ENCODE data around the gene COX7A1. TPM values are rescaled to one million over a fixed set of nuclear protein-coding genes. Genes with fewer than 3 reads are reported as not detected.
"Not testable (repeated sequence)": the region's sequence is repeated elsewhere in the genome, so short reads cannot be mapped to it uniquely, and the experiment has no call there.

COX7A1 gene
- total RNA-seq, 2 donors from 2014 or later: 6.3 to 41.0 TPM

DNA sequence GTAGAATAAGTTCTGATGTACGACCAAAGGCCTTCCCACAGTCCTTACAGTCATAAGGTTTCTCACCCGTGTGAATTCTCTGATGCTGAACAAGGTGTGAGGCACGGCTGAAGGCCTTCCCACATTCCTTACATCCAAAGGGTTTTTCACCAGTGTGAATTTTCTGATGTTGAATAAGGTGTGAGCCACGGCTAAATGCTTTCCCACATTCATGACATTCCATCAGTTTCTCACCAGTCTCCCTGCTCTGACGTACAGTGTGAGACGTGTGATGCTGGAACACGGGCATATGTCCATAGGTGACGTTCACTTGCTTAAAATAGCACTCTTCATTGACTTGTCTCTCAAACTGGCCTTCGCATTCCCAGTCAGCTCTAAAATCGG, 31.0 kb upstream of the COX7A1 start:
- H3K27ac ChIP-seq: peak overlapping the region; percentile 34 to 45
- H3K9me3 ChIP-seq: no peaks in the 10 kb centered on the region
- TF ChIP-seq, protein P1, sequence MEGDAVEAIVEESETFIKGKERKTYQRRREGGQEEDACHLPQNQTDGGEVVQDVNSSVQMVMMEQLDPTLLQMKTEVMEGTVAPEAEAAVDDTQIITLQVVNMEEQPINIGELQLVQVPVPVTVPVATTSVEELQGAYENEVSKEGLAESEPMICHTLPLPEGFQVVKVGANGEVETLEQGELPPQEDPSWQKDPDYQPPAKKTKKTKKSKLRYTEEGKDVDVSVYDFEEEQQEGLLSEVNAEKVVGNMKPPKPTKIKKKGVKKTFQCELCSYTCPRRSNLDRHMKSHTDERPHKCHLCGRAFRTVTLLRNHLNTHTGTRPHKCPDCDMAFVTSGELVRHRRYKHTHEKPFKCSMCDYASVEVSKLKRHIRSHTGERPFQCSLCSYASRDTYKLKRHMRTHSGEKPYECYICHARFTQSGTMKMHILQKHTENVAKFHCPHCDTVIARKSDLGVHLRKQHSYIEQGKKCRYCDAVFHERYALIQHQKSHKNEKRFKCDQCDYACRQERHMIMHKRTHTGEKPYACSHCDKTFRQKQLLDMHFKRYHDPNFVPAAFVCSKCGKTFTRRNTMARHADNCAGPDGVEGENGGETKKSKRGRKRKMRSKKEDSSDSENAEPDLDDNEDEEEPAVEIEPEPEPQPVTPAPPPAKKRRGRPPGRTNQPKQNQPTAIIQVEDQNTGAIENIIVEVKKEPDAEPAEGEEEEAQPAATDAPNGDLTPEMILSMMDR (IDR thresholded peaks at IDR 0.05): no peak
- peaks cover 6% of the 10 kb centered on the region for H3K36me3 ChIP-seq
- H3K27me3 ChIP-seq (replicated peaks; ENCODE audit: insufficient read depth): no peaks in the 10 kb centered on the region
- H3K4me3 ChIP-seq: no peak overlapping the region
- DNase-seq (ENCODE audit: low spot score) (no peak), ATAC-seq (ENCODE audit: insufficient number of reproducible peaks, low FRiP score, low read depth) (no peak)
- H3K4me1 ChIP-seq (ENCODE audit: control insufficient read depth in 1 of 2, low read depth in 2 of 2): peaks cover 0 to 6% of the 10 kb centered on the region in 2 donors

DNA sequence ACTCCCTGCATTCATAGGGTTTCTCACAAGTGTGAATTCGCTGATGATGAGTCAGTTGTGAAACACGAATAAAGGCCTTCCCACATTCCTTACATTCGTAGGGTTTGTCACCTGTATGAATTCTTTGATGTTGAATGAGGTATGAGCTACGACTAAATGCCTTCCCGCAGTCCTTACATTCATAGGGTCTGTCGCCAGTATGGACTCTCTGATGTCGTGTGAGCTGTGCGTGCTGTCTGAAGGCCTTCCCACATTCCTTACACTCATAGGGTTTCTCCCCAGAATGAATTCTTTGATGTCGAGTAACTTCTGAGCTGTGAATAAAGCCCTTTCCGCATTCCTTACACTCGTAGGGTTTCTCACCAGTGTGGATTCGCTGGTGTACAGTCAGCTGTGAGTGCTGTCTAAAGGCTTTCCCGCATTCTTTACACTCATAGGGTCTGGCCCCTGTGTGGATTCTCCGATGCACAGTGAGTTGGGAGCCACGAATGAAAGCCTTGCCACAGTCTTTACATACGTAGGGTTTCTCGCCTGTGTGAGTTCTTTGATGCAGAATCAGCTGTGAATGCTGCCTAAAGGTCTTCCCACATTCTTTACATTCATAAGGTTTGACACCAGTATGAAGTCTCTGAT, 30.5 kb upstream of the COX7A1 start:
- peaks cover 0 to 6% of the 10 kb centered on the region in 2 donors for H3K4me1 ChIP-seq (ENCODE audit: control insufficient read depth in 1 of 2, low read depth in 2 of 2)
- DNase-seq (ENCODE audit: low spot score) (no peak), ATAC-seq (ENCODE audit: insufficient number of reproducible peaks, low FRiP score, low read depth) (no peak)
- peak overlapping the region; percentile 34 to 45 for H3K27ac ChIP-seq
- no peaks in the 10 kb centered on the region for H3K27me3 ChIP-seq (replicated peaks; ENCODE audit: insufficient read depth)
- no peak overlapping the region for H3K4me3 ChIP-seq
- no peaks in the 10 kb centered on the region for H3K9me3 ChIP-seq
- H3K36me3 ChIP-seq: peaks cover 6% of the 10 kb centered on the region
- TF ChIP-seq, protein P1 (IDR thresholded peaks at IDR 0.05): no peak

DNA sequence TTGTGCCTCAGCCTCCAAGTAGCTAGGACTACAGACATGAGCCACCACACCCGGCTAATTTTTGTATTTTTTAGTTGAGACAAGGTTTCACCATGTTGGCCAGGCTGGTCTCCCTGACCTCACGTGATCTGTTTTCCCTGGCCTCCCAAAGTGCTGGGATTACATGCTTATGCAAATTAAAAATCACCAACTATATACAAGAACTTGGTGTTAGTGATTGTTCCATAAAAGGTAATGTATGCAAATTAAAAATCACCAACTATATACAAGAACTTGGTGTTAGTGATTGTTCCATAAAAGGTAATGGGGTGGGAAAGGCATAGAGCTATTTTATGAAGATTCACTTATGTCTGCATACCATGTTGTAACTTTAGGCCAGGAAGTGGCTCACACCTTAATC, 26.8 kb upstream of the COX7A1 start:
- DNase-seq (ENCODE audit: low spot score); ATAC-seq (ENCODE audit: insufficient number of reproducible peaks, low FRiP score, low read depth); H3K4me3 ChIP-seq; H3K27ac ChIP-seq; H3K27me3 ChIP-seq (replicated peaks; ENCODE audit: insufficient read depth); H3K36me3 ChIP-seq; H3K4me1 ChIP-seq (ENCODE audit: control insufficient read depth in 1 of 2, low read depth in 2 of 2); H3K9me3 ChIP-seq: not testable (repeated sequence)

DNA sequence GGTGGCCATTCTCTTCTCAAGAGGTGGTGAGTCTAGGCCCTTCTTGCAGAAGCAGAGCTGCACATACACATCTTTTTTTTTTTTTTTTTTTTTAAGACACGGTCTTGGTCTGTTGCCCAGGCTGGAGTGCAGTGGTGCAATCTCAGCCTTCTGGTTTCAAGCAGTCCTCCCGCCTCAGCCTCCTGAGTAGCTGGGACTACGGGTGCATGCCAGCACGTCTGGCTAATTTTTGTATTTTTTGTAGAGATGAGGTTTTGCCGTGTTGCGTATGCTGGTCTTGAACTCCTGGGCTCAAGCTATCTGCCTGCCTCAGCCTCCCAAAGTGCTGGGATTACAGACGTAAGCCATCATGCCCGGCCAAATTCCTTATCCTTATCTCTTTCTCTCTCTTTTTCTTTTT, 21.6 kb upstream of the COX7A1 start:
- not testable (repeated sequence) for ATAC-seq (ENCODE audit: insufficient number of reproducible peaks, low FRiP score, low read depth); H3K36me3 ChIP-seq; DNase-seq (ENCODE audit: low spot score); H3K4me3 ChIP-seq; H3K9me3 ChIP-seq; H3K27ac ChIP-seq; H3K27me3 ChIP-seq (replicated peaks; ENCODE audit: insufficient read depth)
- H3K4me1 ChIP-seq (ENCODE audit: control insufficient read depth in 1 of 2, low read depth in 2 of 2): peaks cover 0 to 13% of the 10 kb centered on the region in 2 donors

DNA sequence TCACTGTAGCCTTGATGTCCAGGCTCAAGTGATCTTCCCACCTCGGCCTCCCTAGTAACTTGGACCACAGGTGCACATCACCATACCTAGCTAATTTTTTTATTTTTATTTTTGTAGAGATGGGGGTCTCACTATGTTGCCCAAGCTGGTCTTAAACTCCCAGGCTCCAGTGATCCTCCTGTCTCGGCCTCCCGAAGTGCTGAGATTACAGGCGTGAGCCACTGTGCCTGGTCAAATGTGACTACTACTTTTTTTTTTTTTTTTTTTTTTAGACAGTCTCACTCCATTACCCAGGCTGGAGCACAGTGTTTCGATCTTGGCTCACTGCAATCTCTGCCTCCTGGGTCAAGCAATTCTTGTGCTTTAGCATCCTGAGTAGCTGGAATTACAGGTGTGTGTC, 20.6 kb upstream of the COX7A1 start:
- DNase-seq (ENCODE audit: low spot score): no peak

DNA sequence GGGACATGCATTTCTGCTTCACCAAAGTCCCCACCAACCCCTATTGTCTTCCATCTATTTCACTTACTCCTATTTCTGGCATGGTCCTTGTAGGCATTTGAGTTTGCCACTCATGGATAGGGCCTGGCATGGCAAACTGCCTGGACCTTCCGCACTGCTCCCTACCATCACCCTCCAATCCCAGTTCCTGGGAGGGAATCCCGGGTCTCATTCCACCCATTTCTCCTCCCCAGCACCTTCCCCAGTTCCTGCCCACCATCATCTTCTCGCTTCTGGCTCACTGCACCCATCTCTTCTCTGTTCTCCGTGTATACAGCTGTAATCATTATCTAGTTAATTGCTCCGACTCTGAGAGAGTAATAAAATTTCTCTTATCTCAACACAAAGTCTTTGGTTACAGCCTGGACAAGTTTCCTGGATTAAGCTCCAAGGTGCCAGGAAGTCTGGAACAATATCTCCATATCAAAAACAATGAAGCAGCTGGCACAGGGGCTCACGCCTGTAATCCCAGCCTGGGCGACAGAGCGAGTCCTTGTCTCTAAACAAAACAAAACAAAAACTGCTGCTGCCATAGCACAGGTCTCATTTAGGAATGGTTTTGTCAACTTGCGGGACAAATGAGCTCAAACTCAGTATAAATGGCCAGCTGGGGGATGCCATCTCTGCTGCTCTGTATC, 17.0 kb upstream of the COX7A1 start:
- Histone ChIP-seq H3K36me3 (no peaks in the 10 kb centered on the region), H3K27me3 (replicated peaks; ENCODE audit: insufficient read depth) (no peaks in the 10 kb centered on the region), H3K9me3 (no peaks in the 10 kb centered on the region), H3K4me3 (peak overlapping the region; percentile 5), H3K4me1 (ENCODE audit: control insufficient read depth in 1 of 2, low read depth in 2 of 2) (peaks cover 0 to 16% of the 10 kb centered on the region in 2 donors), H3K27ac (peak overlapping the region; percentile 64 to 84)
- ATAC-seq (ENCODE audit: insufficient number of reproducible peaks, low FRiP score, low read depth) (peak; percentile 36), DNase-seq (ENCODE audit: low spot score) (no peak)
- TF ChIP-seq, protein P1 (IDR thresholded peaks at IDR 0.05): no peak

More for the DNA sequence above, 20.6 kb upstream of the COX7A1 start:
- H3K4me1 ChIP-seq (ENCODE audit: control insufficient read depth in 1 of 2, low read depth in 2 of 2): peaks cover 0 to 16% of the 10 kb centered on the region in 2 donors
- H3K9me3 ChIP-seq: no peaks in the 10 kb centered on the region
- no peak for ATAC-seq (ENCODE audit: insufficient number of reproducible peaks, low FRiP score, low read depth)
- H3K27ac ChIP-seq: no peak overlapping the region
- no peak overlapping the region for H3K4me3 ChIP-seq
- no peaks in the 10 kb centered on the region for H3K36me3 ChIP-seq
- no peaks in the 10 kb centered on the region for H3K27me3 ChIP-seq (replicated peaks; ENCODE audit: insufficient read depth)
- TF ChIP-seq, protein P1 (IDR thresholded peaks at IDR 0.05): no peak
